ENCODE results near the gene ADIPOQ. TPM values are rescaled to one million over a fixed set of nuclear protein-coding genes. Genes with fewer than 3 reads are reported as not detected.

Gene ADIPOQ
- total and polyA plus RNA-seq, 2 of the 13 experiments (the other 11 are each of a cell fraction or from before 2014, with no cell fraction given) = not detected

DNA sequence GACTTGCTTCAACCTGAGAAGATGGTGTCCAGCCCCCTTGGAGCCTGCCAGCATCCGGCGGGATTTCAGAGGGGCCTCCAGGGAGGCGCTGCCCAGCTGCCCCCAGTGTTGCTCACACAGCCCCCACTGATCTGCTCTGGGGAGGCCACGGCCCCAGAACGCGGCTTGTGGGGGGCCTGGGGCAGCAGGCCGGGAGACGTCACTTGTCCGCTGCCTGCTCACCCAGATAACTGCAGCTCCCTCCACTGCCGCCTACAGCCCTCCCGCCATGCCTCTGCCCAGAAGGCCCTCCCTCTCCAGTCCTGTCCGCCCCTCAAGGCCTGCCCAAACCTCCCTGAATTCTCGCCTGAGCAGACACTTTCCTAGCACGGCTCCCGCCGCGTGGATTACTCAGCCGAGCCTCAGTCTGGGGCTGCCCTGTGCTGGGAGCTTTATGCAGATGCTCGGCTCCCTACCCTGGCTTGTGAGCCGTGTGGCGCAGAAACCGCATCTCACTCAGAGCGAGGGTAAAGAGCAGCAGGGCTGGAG, 17.2 kb upstream of the ADIPOQ start (continued):
- TF ChIP-seq SP5 (CRISPR knock-in tag; IDR thresholded peaks at IDR 0.05; ENCODE audit: borderline replicate concordance, low read depth) (no peak), ZNF546 (CRISPR knock-in tag; conservative IDR thresholded peaks at IDR 0.05) (no peak), ZMAT3 (CRISPR knock-in tag; conservative IDR thresholded peaks at IDR 0.05) (0 out of 2 replicates have a peak, but pooled peaks have one; percentile 29), ZNF580 (CRISPR knock-in tag; IDR thresholded peaks at IDR 0.05; ENCODE audit: borderline replicate concordance, low read depth) (no peak), SOX13 (IDR thresholded peaks at IDR 0.05) (no peak), SOX13 (CRISPR knock-in tag; conservative IDR thresholded peaks at IDR 0.05 in 1 of 2, IDR thresholded peaks at IDR 0.05 in 1 of 2) (no peak), ZNF563 (CRISPR knock-in tag; IDR thresholded peaks at IDR 0.05) (no peak), ZNF564 (CRISPR knock-in tag; IDR thresholded peaks at IDR 0.05) (no peak), NFKB2 (CRISPR knock-in tag; IDR thresholded peaks at IDR 0.05; ENCODE audit: borderline replicate concordance) (no peak), ZNF780A (CRISPR knock-in tag; IDR thresholded peaks at IDR 0.05) (no peak), ARNTL (CRISPR knock-in tag; IDR thresholded peaks at IDR 0.05) (0 out of 2 replicates have a peak, but pooled peaks have one; percentile 35), ZNF160 (CRISPR knock-in tag; IDR thresholded peaks at IDR 0.05) (no peak), MAZ (IDR thresholded peaks at IDR 0.05; ENCODE audit: borderline replicate concordance, low read depth, low read length) (no peak), MAZ (CRISPR knock-in tag; IDR thresholded peaks at IDR 0.05; ENCODE audit: low read depth) (no peak), THAP9 (CRISPR knock-in tag; IDR thresholded peaks at IDR 0.05; ENCODE audit: borderline replicate concordance) (no peak), ZNF430 (CRISPR knock-in tag; IDR thresholded peaks at IDR 0.05) (no peak), CSRNP2 (CRISPR knock-in tag; conservative IDR thresholded peaks at IDR 0.05; ENCODE audit: low read depth) (no peak), SRSF4 (IDR thresholded peaks at IDR 0.05; ENCODE audit: low read depth, low read length, poor library complexity, severe bottlenecking) (no peak)
- TF ChIP-seq, protein P1, sequence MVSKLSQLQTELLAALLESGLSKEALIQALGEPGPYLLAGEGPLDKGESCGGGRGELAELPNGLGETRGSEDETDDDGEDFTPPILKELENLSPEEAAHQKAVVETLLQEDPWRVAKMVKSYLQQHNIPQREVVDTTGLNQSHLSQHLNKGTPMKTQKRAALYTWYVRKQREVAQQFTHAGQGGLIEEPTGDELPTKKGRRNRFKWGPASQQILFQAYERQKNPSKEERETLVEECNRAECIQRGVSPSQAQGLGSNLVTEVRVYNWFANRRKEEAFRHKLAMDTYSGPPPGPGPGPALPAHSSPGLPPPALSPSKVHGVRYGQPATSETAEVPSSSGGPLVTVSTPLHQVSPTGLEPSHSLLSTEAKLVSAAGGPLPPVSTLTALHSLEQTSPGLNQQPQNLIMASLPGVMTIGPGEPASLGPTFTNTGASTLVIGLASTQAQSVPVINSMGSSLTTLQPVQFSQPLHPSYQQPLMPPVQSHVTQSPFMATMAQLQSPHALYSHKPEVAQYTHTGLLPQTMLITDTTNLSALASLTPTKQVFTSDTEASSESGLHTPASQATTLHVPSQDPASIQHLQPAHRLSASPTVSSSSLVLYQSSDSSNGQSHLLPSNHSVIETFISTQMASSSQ (IDR thresholded peaks at IDR 0.05; ENCODE audit: low read depth) = no peak
- TF ChIP-seq, protein P1 (CRISPR knock-in tag; IDR thresholded peaks at IDR 0.05; ENCODE audit: borderline replicate concordance) = peak; percentile 31; the same call in 1 of the 2 replicates
- TF ChIP-seq, protein P2, sequence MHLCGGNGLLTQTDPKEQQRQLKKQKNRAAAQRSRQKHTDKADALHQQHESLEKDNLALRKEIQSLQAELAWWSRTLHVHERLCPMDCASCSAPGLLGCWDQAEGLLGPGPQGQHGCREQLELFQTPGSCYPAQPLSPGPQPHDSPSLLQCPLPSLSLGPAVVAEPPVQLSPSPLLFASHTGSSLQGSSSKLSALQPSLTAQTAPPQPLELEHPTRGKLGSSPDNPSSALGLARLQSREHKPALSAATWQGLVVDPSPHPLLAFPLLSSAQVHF (CRISPR knock-in tag; IDR thresholded peaks at IDR 0.05) = no peak
